Measurements from ENCODE around the gene THYN1. TPM values are rescaled to one million over a fixed set of nuclear protein-coding genes. Genes with fewer than 3 reads are reported as not detected.
A peak's percentile ranks its signal among the peaks of the same experiment; 100 is the strongest.

Gene THYN1
- total and polyA plus RNA-seq, 2 donors from 2014 or later, result 32.2 to 74.0 TPM

- intact Hi-C loops (cut with DNase I), result no loop called here
- no peak for DNase-seq
- no peak for FAIRE-seq
- TF ChIP-seq CTCF (IDR thresholded peaks at IDR 0.05; ENCODE audit: borderline replicate concordance, extremely low read depth, insufficient read depth), result no peak
- no peak overlapping the region for H3K9ac ChIP-seq (ENCODE audit: low read length in 3 of 3)
- no peak overlapping the region for H3K27ac ChIP-seq (ENCODE audit: low read depth in 2 of 2, low read length in 2 of 2)
- peaks cover 3 to 15% (median 10%) of the 10 kb centered on the region in 3 donors for H3K4me1 ChIP-seq (ENCODE audit: control insufficient read depth in 2 of 3, insufficient read depth in 2 of 3, low read depth in 1 of 3, low read length in 3 of 3)
- H3K9me3 ChIP-seq (ENCODE audit: control insufficient read depth in 2 of 3, insufficient read depth in 1 of 3, low read length in 3 of 3), result no peaks in the 10 kb centered on the region
- no peak overlapping the region for H3K4me3 ChIP-seq (ENCODE audit: low read length in 3 of 3)
- H3K27me3 ChIP-seq (ENCODE audit: control insufficient read depth, insufficient read depth, low read length), result no peaks in the 10 kb centered on the region
- H3K36me3 ChIP-seq (ENCODE audit: control insufficient read depth in 2 of 3, insufficient read depth in 3 of 3, low read length in 3 of 3), result no peaks in the 10 kb centered on the region
Measured at GRCh38 chr11:134229126-134229790, 23.9 kb downstream of the THYN1 start.

- Histone ChIP-seq H3K27ac (ENCODE audit: low read depth in 2 of 2, low read length in 2 of 2) (no peak overlapping the region), H3K36me3 (ENCODE audit: control insufficient read depth in 2 of 3, insufficient read depth in 3 of 3, low read length in 3 of 3) (no peaks in the 10 kb centered on the region), H3K4me3 (ENCODE audit: low read length in 3 of 3) (no peak overlapping the region), H3K27me3 (ENCODE audit: control insufficient read depth, insufficient read depth, low read length) (no peaks in the 10 kb centered on the region), H3K9ac (ENCODE audit: low read length in 3 of 3) (no peak overlapping the region), H3K9me3 (ENCODE audit: control insufficient read depth in 2 of 3, insufficient read depth in 1 of 3, low read length in 3 of 3) (no peaks in the 10 kb centered on the region), H3K4me1 (ENCODE audit: control insufficient read depth in 2 of 3, insufficient read depth in 2 of 3, low read depth in 1 of 3, low read length in 3 of 3) (peaks cover 3 to 15% (median 10%) of the 10 kb centered on the region in 3 donors)
- no peak for TF ChIP-seq CTCF (IDR thresholded peaks at IDR 0.05; ENCODE audit: borderline replicate concordance, extremely low read depth, insufficient read depth)
- FAIRE-seq (no peak), DNase-seq (peak in 2 of 5 donors; percentile 2 to 13)
- intact Hi-C loops (cut with DNase I), result no loop called here
Measured at GRCh38 chr11:134228625-134229024, 24.5 kb downstream of the THYN1 start.

- Histone ChIP-seq H3K27ac (ENCODE audit: low read depth in 2 of 2, low read length in 2 of 2) (no peak overlapping the region), H3K4me3 (ENCODE audit: low read length in 3 of 3) (peak overlapping the region in 1 of 3 donors; percentile 14), H3K9me3 (ENCODE audit: control insufficient read depth in 2 of 3, insufficient read depth in 1 of 3, low read length in 3 of 3) (no peaks in the 10 kb centered on the region), H3K27me3 (ENCODE audit: control insufficient read depth, insufficient read depth, low read length) (no peaks in the 10 kb centered on the region), H3K36me3 (ENCODE audit: control insufficient read depth in 2 of 3, insufficient read depth in 3 of 3, low read length in 3 of 3) (no peaks in the 10 kb centered on the region), H3K4me1 (ENCODE audit: control insufficient read depth in 2 of 3, insufficient read depth in 2 of 3, low read depth in 1 of 3, low read length in 3 of 3) (peaks cover 3 to 19% (median 18%) of the 10 kb centered on the region in 3 donors), H3K9ac (ENCODE audit: low read length in 3 of 3) (no peak overlapping the region)
- TF ChIP-seq CTCF (IDR thresholded peaks at IDR 0.05; ENCODE audit: borderline replicate concordance, extremely low read depth, insufficient read depth), result no peak
- intact Hi-C loops (cut with DNase I), result no loop called here
- FAIRE-seq (no peak), DNase-seq (no peak)
Measured at GRCh38 chr11:134226806-134227325, 26.3 kb downstream of the THYN1 start.

Measured in kidney (tissue), 14 donors.